CD4-positive, alpha-beta T cell treated with Interleukin-15 for 1 hour (primary cell): ENCODE data around the gene TMEM183A.
A peak's percentile ranks its signal among the peaks of the same experiment; 100 is the strongest.
"Not testable (repeated sequence)": the region's sequence is repeated elsewhere in the genome, so short reads cannot be mapped to it uniquely, and the experiment has no call there.

Experiments
- DNase-seq: peaks from one replicate; pipeline ENCODE4 v3.0.0-alpha.2; 2020

TMEM183A gene, protein sequence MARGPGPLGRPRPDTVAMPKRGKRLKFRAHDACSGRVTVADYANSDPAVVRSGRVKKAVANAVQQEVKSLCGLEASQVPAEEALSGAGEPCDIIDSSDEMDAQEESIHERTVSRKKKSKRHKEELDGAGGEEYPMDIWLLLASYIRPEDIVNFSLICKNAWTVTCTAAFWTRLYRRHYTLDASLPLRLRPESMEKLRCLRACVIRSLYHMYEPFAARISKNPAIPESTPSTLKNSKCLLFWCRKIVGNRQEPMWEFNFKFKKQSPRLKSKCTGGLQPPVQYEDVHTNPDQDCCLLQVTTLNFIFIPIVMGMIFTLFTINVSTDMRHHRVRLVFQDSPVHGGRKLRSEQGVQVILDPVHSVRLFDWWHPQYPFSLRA

DNA sequence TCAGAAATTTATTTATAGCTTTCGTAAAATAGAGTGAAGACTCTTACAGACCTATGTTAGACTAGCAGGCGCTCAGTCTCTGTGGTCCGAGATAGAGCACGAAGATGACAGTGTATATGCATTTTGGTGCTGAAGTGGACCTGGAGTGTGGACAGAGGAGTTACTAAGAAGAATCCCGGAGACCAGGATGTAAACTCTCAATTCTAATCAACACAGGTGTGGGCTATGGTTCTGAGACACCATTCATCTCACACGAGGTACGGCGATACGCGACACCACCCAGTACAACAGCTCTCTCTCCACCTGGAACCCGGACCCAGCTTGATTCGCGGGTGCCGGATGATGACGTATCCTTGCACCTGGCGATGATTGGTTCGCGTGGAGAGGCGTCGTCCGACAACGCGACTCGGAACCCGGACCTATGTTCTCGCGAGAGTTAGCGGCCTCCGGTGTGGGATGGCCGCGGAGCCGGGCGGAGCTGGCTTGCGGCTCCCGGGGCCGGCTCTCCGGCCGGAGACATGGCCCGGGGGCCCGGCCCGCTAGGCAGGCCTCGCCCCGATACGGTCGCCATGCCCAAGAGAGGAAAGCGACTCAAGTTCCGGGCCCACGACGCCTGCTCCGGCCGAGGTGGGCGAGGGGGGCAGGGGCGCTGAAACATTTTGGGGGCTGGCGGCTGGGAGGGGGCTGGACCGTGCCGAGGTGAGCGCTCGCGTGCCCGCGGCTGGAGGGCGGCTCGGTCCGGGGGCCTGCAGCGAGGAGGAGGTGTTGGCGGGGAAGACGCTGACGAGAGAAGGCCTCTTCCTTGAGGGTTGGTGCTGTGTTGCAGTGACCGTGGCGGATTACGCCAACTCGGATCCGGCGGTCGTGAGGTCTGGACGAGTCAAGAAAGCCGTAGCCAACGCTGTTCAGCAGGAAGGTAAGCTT is at the start of gene TMEM183A:
Gene TMEM183A, plus strand, starts transcription at position 427 of the 924 bp plus-strand sequence. Its CDS starts 92 bp downstream, at position 519.
- DNase-seq = peak; percentile 96

DNA sequence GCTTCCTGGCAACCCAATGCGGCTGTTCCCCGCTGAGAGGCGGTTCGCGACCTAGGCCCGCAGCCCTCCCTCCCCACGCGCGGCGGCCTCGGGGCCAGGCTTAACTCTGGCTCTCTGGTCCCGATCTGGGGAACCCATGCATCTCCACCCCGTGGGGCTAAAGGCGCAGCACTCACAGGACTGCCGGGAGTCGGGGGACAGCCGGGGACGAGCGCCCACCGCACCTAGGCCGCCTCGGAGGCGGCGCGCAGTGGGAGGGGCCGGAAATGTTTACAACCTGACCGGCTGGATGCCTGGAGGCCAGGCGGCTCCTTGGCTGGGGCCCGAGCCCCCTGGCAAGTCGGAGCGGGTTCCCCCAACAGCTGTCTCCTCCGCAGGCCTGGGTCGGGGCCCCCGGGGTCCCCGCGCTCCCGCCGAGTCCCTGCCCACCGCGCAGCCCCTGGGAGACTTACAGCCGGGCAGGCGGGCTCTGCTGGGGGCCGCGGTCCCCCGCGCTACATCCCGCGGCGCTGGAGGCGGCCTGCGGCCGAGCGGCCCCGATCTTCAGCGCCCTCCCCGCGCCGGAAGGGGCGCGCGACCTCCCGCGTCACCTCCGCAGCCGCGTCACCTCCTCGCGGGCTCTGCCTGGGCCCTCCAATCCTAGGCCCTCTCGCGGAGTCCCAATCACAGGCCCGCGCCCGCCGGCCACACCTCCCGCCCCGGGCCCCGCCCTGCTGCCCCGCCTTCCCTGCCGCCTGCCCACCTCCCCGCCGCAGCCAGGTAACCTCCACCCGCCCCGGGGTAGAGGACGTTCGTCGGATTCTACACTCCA is 49.2 kb upstream of the TMEM183A start, which contains the start of gene ADIPOR1:
Gene ADIPOR1, minus strand, starts transcription at position 580 of the 811 bp plus-strand sequence. CDS start 7,242 bp downstream, outside the sequence.
- peak; percentile 93 for DNase-seq

DNA sequence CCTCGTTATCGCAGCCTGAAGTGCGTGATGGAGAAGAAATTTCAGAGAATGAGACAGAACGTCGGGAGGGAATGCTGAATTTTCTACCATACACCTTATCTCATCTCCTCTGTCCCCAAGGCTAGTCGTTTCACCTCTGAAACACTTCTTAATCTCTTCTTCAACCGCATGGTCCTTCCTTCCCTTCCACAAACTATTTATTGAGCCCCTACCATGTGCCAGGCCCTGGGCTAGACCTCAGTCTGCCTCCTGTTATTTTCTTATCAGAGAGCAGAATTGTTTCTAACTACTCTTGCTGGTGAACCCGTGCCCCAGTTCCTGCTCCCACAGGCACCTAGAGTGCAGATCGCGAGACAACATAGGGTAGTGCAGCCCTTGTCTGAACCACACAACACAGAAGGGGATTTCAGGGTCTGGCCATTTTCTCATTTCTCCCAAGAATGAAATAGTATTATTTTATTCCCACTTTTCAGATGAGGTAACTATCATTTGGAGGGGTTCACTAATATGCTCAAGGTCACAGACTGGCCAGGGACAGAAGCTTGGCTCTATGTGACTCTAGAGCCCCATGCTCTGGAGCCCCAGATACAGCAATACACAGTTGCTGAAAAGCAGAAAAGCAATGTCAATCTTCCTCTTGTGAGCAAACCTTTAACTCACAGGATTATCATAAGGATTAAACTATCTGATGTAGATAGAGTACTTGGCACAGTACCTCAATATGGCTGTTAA is 48.5 kb upstream of the TMEM183A start:
- no peak for DNase-seq

DNA sequence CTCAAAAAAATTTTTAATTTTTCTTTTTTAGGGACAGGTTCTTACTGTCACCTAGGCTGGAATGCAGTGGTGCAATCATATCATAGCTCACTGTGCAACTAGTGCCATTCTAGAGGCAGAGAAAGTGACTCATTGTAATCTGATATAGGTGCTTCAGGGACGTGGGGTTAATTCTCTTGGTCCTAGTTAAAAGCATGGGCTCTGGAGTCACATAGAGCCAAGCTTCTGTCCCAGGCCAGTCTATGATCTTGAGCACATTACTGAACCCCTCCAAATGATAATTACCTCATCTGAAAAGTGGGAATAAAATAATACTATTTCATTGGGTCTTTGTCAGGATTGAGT is 47.9 kb upstream of the TMEM183A start:
- DNase-seq = no peak

DNA sequence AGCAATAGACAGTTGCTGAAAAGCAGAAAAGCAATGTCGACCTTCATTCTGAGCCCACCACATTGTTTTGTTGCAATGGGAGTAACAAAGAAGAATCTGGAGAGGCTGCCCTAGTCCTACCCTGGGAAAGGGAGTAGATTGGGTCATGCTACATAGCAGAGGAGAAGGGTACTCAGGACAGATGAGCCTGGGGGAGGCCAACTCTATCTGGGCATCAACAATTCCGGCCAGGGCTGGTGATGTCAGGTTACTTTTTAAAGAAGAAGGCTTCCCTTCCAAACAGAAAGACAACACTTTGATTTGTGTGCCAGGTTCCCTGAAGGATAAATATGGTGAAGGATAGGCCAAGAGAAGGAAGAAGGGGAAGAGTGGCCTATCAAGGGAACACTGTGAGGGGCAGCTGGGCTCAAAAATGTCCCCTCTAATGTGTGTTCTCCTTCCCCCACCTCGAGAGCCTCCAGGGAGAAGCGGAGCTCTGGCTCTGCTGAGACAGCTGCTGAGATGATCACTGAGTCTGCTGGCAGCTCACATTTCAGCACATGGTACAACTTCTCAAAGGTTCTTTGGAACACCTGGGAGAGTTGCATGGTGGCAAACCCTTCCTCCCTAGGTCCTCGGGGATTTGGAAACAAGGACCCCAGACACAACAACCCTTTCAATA is 45.8 kb upstream of the TMEM183A start:
- no peak for DNase-seq

DNA sequence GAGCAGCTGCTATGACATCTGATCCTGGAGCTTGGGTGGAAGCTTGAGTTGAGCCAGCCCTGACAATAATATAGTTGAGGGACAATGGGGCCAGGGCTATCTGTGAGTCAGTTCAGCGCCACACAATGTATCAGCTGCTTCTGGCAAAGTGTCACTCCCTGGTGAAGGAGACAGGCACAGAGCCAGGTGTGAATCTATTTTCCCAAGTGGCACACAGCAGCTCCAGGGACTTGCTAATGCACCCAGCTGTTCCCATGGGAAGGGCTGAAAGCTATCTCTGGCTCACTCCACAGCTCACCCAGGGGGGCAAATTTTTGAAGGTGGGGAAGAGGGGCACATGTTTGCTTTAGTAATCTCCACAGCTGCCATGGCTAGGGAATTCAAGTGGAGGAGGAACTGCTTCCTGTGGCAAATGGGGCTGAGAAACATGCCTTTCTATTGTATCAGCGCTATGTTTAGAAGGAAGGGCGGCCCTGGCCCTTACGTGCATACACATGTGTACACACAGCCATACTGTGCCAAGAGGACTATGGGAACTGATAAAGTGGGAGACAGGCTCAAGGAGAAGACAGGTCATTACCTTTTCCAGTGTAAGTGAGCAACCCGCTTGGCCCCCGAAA is 42.3 kb upstream of the TMEM183A start:
- no peak for DNase-seq

DNA sequence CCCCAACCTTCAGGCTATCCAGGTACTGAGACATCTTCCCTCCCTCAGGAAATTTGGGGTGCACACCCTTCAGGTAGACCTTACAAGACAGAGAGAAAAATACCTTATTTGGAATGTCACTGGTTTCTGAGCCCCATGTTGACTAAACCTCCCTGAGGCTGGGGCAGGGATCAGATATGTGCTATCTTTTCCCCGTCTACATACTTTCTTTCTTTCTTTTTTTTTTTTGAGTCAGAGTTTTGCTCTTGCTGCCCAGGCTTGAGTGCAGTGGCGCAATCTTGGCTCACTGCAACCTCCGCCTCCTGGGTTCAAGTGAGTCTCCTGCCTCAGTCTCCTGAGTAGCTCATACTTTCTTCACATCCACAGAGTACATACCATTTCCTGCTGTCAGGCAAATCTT is 41.8 kb upstream of the TMEM183A start:
- no peak for DNase-seq

DNA sequence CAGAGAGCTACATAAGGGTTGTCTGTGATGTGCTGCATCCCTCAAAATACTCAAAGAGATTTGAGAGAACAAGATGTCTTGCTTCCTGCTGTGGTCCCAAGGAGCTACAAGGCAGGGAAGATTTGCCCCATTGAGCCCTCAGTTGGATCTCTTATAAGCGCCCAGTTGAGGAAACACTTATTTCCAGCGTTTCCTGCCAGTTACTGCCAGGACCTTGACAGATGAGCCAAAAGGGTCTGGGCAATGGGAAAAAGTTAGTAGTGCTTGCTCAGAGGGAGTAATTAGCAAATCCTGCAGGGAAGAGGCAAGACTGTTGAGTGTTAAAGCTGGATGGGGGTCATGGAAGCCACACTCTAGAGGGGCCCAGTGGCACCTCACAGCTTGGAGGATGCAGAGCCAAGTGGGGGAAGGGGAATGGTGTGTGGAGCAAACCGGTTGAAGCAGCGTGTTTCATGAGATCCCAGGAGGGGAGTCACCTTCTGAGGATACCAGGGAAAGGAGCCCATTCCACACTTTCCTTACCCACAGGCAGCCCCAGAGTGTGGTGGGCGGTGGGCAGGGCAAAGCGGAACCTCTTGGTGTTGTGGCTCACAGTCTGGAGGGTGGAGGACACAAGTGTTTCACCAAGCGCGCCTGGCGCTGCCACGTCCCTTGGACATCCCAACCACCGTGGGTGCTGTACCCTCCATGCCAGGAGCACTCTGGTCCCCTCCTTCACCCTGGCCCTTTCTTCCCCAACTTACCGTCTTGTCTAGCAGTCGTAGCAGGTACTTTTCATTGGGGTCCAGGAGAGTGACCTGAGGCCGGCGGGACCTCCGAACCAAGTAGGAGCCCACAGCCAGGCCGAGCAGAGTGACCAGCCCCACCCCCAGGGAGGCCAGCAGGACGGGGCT is 40.9 kb upstream of the TMEM183A start:
- no peak for DNase-seq

DNA sequence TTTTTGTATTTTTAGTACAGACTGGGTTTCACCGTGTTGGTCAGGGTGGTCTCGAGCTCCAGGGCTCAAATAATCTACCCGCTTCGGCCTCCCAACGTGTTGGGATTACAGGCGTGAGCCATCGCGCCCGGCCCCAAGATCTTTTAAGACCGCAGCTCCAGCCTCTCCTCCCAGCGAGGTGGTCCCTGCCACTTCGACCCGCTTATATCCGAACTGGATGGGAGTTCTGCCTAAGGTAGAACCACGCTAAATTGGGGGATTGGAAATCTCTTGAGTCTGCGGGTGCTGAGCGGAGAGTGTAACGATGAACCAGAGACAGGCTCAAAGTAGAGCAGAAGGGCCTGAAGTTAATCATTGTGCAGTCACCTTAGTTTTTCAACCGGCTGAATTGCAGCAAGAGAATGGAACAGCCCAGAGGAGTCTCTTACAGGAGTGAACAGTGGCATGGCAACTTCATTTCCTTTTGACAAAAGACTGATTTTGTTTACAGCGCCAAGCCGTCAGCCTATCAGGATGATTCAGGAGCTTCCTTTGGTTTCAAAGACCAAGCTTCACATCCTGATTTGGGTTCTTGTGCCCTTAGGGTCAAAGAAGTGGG is 39.4 kb upstream of the TMEM183A start:
- no peak for DNase-seq

DNA sequence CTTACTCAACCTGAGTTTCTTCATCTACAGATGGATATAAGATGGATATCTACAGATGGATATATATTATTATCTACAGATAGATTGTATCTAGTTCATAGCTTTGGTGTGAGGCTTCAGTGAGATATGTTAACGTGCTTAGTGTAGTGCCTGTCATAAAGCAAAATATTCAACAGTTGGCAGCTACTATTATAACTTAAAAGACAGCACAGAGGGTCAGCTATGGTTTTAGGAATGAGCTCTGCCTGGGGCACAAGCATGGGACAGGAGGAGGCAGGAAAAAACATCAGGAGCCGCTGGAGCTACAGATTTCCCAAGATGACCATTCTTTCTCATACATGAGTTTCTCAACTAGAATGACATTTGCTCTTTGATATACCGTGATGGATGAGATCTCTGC is 38.8 kb upstream of the TMEM183A start:
- DNase-seq = no peak

DNA sequence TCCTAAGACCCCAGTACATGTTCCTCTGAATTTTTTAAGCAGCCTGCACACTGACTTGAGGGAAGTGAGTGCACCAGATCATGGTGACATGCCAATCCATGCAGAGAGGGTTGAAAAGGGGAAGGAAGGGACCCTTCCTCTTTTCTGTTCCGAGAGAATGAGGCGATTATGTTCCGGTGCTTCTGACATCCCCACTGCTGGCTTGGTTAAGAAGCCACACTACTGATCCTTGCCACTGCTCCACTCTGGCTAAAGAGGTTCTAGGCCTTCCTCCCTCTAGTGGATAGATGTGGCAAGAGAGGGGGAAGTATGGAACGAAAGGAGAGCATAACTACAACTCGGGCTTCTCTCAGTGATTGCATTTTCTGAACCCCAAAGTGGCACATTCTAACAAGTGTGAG is 38.3 kb upstream of the TMEM183A start:
- DNase-seq = peak; percentile 77

DNA sequence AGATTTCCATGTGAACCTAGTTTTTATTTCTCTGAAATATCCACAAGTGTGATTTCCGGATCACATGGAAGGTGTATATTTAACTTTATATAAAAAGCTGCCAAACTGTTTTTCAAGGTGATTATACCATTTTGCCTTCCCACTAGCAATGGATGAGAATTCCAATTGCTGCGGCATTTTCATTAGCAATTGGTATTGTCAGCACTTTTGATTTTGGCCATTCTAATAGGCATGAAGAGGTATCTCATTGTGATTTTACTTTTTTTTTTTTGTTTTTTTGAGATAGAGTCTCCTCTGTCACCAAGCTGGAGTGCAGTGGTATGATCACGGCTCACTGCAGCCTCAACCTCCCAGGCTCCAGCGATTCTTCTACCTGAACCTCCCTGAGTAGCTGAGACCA is 35.1 kb upstream of the TMEM183A start:
- no peak for DNase-seq

DNA sequence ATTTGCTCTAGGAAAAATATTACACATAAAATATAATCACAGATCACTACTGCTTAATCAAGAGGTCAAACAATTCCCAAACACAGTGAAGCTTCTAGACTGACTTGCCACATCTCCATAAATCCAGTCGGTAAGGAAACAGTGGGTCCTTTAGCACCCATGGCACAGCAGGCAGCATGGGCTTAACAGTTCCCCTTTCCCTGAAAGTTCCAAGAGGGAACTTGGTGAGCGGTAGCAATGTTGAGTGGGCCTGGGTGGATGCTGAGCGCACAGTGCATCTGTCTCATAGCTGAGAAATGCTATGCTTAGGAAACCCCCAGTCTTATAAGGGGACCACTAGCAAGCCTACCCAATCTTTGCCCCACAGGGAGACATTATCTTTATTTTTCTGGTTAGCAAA is 32.3 kb upstream of the TMEM183A start:
- DNase-seq = no peak

DNA sequence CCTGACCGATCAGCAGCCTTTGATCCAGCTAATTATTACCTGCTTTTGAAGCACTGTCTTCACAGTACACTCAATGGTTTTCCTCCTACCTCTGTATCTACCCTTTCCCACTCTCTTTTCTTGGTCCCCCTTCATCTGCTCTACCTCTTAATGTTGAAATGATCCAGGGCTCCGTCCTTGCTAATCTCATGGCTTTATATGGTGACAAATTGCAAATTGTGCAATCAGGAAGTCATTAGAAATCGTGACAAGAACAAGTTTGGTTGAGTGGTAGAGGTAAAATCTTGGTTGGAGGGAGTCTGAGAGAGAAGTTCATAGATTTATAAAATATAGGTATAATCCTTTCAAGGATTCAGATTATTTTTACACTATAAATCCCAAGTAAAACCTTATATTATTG is 30.5 kb upstream of the TMEM183A start:
- DNase-seq = no peak

DNA sequence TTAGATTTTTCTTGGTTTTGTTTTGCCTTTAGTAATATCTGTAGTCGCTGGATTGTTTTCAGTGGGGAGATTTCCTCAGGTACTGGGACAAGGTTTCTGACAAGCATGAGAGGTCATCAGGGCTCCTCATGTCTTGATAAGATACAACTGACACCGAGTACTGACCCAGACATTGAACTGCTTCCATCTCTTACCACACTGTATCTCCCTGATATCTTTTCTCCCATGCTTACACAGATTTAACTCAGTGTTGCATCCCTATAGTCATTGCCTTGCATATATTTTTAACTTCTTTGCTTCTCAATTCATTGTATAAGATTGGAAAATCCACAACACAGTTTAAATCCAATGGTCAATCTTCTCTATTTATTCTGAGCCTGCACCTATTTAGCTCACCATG is 27.7 kb upstream of the TMEM183A start:
- DNase-seq = no peak

DNA sequence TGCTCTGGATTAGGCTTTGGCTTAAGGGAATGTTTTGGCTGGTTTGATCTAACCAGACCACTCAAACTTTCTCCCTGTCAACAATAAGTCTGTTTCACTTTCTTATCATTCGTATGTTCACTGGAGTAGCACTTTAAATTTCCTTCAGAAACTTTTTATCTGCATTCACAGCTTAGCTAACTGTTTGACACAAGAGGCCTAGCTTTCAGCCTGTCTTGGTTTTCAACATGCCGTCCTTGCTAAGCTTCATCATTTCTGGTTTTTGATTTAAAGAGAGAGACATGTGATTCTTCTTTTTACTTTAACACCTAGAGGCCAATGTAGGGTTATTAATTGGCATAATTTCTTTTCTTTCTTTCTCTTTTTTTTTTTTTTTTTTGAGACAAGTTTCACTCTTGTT is 25.2 kb upstream of the TMEM183A start:
- DNase-seq = no peak

DNA sequence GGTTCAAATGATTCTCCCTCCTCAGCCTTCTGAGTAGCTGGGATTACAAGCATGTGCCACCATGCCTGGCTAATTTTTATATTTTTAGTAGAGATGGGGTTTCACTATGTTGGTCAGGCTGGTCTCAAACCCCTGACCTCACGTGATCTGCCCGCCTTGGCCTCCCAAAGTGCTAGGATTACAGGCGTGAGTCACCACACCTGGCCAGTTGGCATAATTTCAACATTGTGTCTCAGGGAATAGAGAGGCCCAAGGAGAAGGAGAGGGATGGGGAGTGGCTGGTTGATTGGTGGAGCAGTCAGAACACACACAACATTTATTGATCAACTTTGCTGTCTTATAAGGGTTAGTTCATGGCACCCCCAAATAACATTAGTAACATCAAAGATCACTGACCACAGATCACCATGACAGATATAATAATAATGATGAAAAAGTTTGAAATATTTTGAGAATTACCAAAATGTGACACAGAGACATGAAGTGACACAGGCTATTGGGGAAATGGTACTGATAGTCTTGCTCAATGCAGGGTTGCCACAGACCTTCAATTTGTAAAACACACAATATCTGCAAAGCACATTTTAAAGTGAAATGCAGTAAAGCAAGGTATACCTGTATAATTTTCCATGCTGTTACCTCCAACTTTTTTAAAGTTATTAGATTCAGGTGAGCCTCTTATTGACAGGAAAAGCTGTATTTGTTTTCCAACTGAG is 24.3 kb upstream of the TMEM183A start:
- DNase-seq = no peak

DNA sequence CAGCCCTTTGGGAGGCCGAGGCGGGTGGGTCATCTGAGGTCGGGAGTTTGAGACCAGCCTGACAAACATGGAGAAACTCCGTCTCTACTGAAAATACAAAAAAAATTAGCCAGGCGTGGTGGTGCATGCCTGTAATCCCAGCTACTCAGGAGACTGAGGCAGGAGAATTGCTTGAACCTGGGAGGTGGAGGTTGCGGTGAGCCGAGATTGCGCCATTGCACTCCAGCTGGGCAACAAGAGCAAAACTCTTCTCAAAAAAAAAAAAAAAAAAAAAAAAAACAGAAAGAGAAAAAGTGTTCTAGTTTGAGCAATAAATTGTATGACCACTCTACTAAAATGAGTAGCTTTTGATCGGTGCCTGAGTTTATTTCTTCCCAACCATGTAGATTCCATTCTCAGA is 21.1 kb upstream of the TMEM183A start:
- not testable (repeated sequence) for DNase-seq

DNA sequence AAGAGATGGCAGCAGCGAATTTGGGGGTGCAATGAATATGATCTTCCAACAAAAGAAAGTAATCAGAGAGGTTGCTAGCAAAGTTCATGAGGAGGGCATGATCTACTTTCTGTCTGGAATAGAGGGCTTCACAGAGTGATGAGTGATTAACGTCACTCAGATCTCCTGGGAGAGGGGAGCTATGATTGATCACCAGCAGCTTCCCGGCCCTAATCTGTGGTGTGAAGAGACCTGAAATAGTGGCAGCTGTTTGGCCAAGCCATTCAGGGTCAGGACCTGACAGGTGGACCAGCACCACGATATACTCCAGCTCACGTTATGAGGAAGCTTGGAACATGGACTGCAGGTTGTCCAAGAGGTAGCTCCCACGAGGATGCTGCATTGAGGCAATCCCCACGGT is 19.9 kb upstream of the TMEM183A start:
- DNase-seq = no peak
